IPS-18a (cell line): ENCODE data around the gene FOXO6.
A peak's percentile ranks its signal among the peaks of the same experiment; 100 is the strongest.
"Not testable (repeated sequence)": the region's sequence is repeated elsewhere in the genome, so short reads cannot be mapped to it uniquely, and the experiment has no call there.

ENCODE experiments used
- H3K27ac ChIP-seq: one replicate; pipeline ENCODE4 v1.5.1; 2013; ENCODE audit warnings: low read length
- H3K27me3 ChIP-seq: one replicate; pipeline ENCODE4 v1.6.1; 2013; ENCODE audit warnings: mild to moderate bottlenecking, low read length; ENCODE audit not compliant: control insufficient read depth, insufficient read depth
- H3K36me3 ChIP-seq: one replicate; pipeline ENCODE4 v1.6.1; 2013; ENCODE audit warnings: low read depth, low read length; ENCODE audit not compliant: control insufficient read depth
- H3K4me1 ChIP-seq: one replicate; pipeline ENCODE4 v1.6.1; 2013; ENCODE audit warnings: low read depth, low read length; ENCODE audit not compliant: control insufficient read depth
- H3K4me3 ChIP-seq: one replicate; pipeline ENCODE4 v1.5.1; 2013; ENCODE audit warnings: low read length
- H3K9ac ChIP-seq: one replicate; pipeline ENCODE4 v1.6.1; 2013; ENCODE audit warnings: mild to moderate bottlenecking, low read length, moderate library complexity
- H3K9me3 ChIP-seq: one replicate; pipeline ENCODE4 v1.6.1; 2013; ENCODE audit warnings: low read depth, low read length; ENCODE audit not compliant: control insufficient read depth

Gene FOXO6

DNA sequence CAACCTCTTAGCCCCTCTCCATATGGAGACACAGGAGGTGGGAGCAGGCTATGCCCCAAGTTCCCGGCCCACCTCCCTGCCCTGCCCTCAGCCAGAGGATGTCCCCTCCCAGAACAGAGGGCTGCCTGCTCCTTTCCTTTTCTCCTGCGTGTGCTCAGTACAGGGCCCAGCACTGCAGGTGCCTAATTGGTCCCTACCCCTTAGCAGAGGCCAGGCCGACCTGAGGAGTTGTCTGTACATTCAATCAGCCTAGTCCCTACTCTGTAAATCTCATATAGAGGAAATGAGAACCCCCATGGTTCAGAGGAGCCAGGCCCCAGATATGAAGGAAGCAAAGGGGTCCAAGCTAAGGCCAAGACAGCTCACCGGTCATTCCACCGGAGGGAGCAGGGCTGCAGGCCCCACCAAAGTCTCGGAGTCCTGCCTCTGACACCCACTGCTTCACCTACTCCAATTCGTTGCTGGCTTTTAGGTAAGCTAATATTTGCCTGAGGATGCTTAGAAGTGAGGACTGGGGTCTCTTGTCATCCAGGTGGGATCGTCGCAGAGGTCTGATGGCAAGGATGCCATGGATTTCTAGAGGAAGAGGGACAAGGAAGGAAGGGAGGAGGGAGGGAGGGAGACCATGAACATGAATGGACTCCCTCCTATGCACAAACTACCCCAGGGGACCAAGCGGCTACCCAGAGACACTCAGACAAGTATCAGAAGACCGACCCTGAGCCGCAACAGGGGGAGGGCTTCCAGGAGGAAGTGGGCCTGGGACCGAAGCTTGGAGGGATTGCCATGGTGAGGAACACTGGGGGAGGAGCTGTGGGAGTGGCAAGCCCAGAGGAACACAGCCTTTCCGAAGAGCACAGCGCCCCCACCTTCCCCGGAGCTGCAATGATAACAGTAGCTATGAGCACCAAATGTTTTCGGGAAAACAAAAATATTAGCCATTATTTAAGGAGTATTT lies 30.4 kb upstream of the FOXO6 start:
- Histone ChIP-seq H3K36me3 (no peaks in the 10 kb centered on the region), H3K27me3 (no peaks in the 10 kb centered on the region), H3K4me3 (peak overlapping the region; percentile 18), H3K27ac (no peak overlapping the region), H3K9ac (no peak overlapping the region), H3K4me1 (peaks cover 3% of the 10 kb centered on the region), H3K9me3 (no peaks in the 10 kb centered on the region)

DNA sequence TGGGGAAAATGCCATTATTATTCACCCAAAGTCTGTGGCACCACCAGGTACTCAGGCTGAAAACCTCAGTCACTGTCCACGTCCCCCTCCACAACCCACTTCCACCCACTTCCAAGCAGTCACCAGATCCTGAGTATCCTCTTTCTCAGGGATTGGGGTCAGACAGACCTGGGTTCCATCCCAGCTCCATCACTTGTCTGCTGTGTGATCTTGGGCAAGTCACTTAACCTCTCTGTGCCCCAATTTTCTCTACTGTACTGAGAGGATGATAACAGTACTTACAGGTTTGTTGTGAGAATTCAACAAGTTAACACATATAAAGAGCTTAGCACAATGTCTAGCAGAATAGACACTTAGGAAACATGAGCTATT lies 29.7 kb upstream of the FOXO6 start:
- H3K27me3 ChIP-seq = no peaks in the 10 kb centered on the region
- no peak overlapping the region for H3K9ac ChIP-seq
- H3K4me1 ChIP-seq = peaks cover 3% of the 10 kb centered on the region
- no peak overlapping the region for H3K27ac ChIP-seq
- H3K9me3 ChIP-seq = no peaks in the 10 kb centered on the region
- H3K4me3 ChIP-seq = peak overlapping the region; percentile 18
- no peaks in the 10 kb centered on the region for H3K36me3 ChIP-seq

- H3K9ac ChIP-seq, H3K27ac ChIP-seq, H3K4me3 ChIP-seq, H3K9me3 ChIP-seq, H3K4me1 ChIP-seq, H3K36me3 ChIP-seq, H3K27me3 ChIP-seq: not testable (repeated sequence)
Observed at GRCh38 chr1:41332161-41332560, 29.1 kb upstream of the FOXO6 start.

GRCh38 chr1:41333146-41333784 lies 28.0 kb upstream of the FOXO6 start:
- no peaks in the 10 kb centered on the region for H3K36me3 ChIP-seq
- H3K4me3 ChIP-seq = no peak overlapping the region
- H3K4me1 ChIP-seq = peaks cover 3% of the 10 kb centered on the region
- H3K9ac ChIP-seq = no peak overlapping the region
- no peaks in the 10 kb centered on the region for H3K27me3 ChIP-seq
- H3K9me3 ChIP-seq = no peaks in the 10 kb centered on the region
- no peak overlapping the region for H3K27ac ChIP-seq

DNA sequence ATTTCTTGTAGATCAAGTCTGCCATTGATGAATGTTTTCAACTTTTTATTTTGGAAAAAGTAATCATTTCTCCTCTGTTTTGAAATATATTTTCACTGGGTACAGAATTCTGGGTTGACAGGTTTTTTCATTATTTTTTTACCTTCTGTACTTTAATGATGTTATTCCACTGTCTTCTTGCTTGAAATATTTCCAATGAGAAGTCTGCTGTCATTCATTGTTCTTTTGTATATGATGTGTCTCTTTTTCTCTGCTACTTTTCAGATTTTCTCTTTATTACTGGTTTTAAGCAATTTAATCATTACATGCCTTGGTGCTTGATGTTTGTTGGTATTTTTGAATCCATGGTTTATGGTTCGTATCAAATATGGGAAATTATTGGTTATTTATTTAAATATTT lies 22.4 kb upstream of the FOXO6 start:
- no peaks in the 10 kb centered on the region for H3K27me3 ChIP-seq
- no peak overlapping the region for H3K4me3 ChIP-seq
- H3K9me3 ChIP-seq = no peaks in the 10 kb centered on the region

GRCh38 chr1:41340655-41341364 lies 20.4 kb upstream of the FOXO6 start:
- Histone ChIP-seq H3K4me3 (no peak overlapping the region), H3K27me3 (no peaks in the 10 kb centered on the region), H3K36me3 (no peaks in the 10 kb centered on the region), H3K9ac (no peak overlapping the region), H3K27ac (no peak overlapping the region), H3K4me1 (no peaks in the 10 kb centered on the region), H3K9me3 (no peaks in the 10 kb centered on the region)

More for the DNA sequence above, 22.4 kb upstream of the FOXO6 start:
- Histone ChIP-seq H3K9ac (no peak overlapping the region), H3K36me3 (no peaks in the 10 kb centered on the region), H3K27ac (no peak overlapping the region), H3K4me1 (no peaks in the 10 kb centered on the region)

- Histone ChIP-seq H3K27me3 (no peaks in the 10 kb centered on the region), H3K4me3 (no peak overlapping the region), H3K9ac (no peak overlapping the region), H3K4me1 (no peaks in the 10 kb centered on the region), H3K36me3 (no peaks in the 10 kb centered on the region), H3K9me3 (no peaks in the 10 kb centered on the region), H3K27ac (no peak overlapping the region)
Observed at GRCh38 chr1:41341365-41341683, 19.9 kb upstream of the FOXO6 start.

DNA sequence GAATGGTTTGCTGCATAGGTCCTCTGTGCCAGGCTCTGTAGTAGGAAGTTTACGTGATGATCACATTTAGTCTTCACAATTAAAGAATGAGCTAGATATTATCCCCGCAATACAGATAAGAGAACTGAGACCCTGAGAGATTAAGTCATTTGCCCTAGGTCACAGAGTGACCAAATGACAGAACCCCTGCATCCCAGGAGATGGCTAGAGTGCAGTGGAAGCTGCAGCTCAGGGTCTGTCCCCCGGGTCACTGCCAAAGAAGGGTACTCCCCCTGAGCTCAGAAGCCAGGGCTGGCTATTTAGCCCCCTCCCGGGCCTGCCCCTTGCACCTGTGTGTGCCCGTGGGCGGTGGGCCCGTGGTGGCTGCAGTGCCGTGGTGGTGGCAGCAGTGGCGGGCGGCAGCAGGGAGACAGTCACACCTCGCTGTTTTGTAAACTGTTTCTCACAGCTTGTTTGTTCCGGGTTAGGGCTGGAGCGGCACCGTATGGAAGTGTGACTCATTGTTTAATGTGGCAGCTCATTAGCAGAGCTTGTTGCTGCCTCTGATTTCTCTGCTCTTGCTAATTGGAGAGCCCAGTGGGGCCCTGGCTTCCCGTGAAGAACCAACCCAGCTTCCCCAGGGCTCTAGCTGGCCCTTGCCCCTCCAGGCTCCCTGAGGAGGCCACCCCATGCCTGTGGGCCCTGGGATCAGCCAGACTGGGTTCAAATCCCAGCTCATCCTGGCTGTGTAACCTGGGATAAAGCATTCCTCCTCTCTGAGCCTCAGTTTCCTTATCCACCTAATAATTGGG lies 19.3 kb upstream of the FOXO6 start:
- Histone ChIP-seq H3K4me1 (no peaks in the 10 kb centered on the region), H3K27ac (no peak overlapping the region), H3K4me3 (no peak overlapping the region), H3K27me3 (no peaks in the 10 kb centered on the region), H3K36me3 (no peaks in the 10 kb centered on the region), H3K9me3 (no peaks in the 10 kb centered on the region), H3K9ac (no peak overlapping the region)

DNA sequence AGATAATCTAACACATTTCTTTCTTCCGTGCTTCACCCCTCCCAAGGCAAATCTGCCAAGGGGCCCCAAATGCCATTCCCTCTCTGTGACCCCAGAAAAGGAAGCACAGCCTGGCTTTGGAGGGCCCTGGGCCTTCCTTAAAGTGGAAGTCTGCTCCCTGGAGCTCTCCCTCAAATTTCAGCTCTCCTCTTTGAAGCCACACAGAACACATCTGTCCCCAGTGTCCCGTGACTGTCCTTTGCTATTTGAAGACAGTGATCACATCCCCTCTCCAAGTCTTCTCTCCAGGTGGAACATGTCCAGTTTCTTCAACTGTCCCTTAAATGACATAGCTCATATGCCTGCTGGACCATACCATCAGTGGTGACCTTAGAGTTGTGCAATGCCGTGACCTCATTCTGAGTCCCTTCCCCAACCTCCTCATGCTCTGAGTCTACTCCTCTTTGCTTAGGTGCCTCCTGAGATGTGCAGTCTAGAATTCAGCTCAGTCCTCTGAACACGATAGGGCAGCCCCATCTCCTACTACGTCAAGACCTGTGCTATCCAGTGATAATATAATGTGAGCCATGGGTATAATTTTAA lies 18.4 kb upstream of the FOXO6 start:
- no peak overlapping the region for H3K9ac ChIP-seq
- no peak overlapping the region for H3K4me3 ChIP-seq
- no peaks in the 10 kb centered on the region for H3K4me1 ChIP-seq
- H3K27ac ChIP-seq = no peak overlapping the region
- no peaks in the 10 kb centered on the region for H3K36me3 ChIP-seq
- no peaks in the 10 kb centered on the region for H3K9me3 ChIP-seq
- H3K27me3 ChIP-seq = no peaks in the 10 kb centered on the region

DNA sequence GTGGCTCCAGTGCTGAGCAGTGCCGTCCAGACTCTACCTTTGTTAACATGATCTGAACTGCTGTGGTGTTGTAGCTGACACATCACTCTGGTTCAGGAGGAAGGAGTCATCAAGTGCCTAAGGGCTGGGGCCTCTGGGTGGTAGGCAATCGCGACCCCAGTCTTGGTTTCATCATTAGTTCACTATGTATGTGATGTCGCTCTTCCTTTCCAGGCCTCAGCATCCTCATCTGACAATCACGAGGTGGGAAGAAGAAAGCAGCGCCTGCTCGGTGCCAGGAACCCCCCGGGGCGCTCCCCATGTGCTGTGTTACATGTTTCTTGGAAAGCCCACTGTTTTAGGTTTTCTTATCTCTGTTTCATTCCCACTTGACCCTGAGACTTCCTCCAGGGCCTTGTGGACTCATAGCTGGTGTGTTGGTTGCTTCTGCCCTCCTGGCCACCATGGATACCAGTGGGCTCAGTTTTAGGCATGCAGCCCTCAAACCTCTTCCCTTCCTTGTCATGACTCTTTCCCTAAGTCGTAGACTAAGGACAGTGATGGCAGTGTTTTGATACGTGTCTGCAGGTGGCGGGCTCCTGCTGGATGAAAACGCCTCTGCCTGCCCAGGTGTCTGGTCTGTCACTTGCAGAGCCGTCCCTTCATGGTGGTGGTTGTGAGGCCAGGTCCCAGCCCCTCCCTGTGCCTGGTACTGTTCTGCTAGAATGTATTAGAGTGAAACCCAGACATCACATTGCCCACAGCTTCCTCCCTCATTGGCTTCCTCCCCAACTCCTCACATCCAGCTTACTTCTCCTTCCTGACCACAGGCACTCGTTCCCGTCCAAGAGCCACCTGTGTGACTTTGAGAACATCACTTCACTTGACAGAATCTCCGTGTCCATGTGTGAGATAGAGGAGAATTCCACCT lies 17.2 kb upstream of the FOXO6 start:
- Histone ChIP-seq H3K27me3 (no peaks in the 10 kb centered on the region), H3K36me3 (no peaks in the 10 kb centered on the region), H3K9ac (no peak overlapping the region), H3K27ac (no peak overlapping the region), H3K4me3 (no peak overlapping the region), H3K4me1 (no peaks in the 10 kb centered on the region), H3K9me3 (no peaks in the 10 kb centered on the region)
